Epidermal melanocyte (primary cell): ENCODE data around the gene CXorf66.
"Not testable (repeated sequence)": the region's sequence is repeated elsewhere in the genome, so short reads cannot be mapped to it uniquely, and the experiment has no call there.

Experiments
- DNase-seq: peaks from one replicate; pipeline ENCODE4 v3.0.0; 2011; ENCODE audit warnings: low spot score; ENCODE audit not compliant: insufficient read length

The CXorf66 gene

DNA sequence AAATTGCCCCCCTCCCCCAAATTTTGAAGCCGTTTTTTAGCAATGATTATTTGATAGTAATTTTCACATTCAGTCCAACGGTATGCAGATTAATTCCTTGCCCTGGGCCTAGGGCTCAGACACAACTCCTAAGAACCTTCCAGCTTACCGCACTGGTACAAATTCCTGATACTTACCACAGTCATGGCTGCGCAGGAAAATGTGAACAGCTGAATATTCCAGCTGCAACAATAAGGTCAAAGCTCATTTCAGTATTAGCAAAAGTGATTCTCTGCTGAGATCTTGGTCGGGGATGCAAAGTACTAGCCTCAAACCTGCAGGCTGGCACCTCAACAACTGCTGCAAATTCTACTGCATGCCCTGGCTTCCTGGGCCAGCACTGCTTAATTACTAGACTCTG lies 35.4 kb downstream of the CXorf66 start:
- no peak for DNase-seq

GRCh38 chrX:139924696-139925095 lies 40.6 kb downstream of the CXorf66 start:
- DNase-seq: no peak

DNA sequence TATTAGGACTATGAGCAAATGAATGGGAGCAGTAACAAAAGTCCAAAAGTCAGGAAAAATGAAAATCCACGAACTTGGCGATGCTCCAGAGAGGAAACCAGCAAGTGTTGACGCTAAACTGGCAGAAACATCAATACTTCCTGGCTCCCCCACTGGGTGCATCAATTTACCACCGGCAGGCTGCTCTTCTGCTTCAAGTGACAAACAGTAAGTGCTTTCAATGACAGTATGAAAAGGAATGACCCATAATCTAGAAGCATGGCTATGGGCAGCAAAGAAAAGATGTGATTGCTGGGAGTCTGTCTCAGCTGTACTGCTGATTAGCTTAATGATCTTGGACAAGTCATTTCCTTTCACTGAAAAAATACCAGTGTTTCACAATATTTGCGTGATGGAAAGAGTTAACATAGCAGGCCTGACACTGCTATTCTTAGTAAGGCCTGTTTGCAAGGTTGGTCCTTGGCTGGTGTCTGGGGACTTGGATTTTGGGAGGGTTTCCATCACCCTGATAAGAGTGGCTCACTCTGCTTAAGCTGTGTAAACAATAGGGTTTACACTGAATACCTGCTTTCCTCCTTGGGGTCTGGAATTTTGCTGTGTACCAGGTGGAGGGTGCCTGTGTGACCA lies 41.1 kb downstream of the CXorf66 start:
- no peak for DNase-seq

DNA sequence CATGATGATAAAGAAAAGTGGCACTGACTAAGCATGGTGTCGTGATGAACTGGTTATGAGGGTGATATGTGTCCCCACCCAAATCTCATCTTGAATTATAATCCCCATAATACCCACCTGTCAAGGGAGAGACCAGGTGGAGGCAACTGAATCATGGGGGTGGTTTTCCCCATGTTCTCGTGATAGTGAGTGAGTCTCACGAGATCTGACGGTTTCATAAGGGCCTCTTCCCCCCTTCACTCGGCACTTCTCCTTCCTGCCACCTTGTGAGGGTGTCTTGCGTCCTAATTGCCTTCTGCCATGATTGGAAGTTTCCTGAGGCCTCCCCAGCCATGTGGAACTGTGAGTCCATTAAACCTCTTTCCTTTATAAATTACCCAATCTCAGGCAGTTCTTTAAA lies 44.2 kb downstream of the CXorf66 start:
- not testable (repeated sequence) for DNase-seq

- DNase-seq: no peak
Observed at GRCh38 chrX:139920316-139920715, 45.0 kb downstream of the CXorf66 start.

- no peak for DNase-seq
Observed at GRCh38 chrX:139914421-139914820, 50.9 kb downstream of the CXorf66 start.

GRCh38 chrX:139909712-139910111 lies 55.6 kb downstream of the CXorf66 start:
- no peak for DNase-seq

DNA sequence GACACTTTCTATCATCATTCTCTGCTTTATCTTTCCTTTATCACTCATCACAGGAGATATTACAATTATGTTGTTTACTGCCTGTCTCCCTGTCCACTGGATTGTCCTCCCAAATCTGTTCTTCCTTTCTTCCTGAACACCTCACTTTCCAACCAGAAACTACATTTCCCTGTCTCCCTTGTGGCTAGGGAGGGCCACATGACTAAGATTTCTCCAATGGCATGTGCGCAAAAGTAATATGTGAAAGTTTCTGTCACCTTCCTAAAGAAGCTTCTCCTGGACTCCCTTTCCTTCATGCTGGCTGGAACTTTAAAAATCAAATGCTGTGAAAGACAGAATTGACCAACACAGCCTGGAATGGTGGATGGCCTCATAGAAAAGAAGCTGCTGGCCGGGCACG lies 58.2 kb downstream of the CXorf66 start:
- no peak for DNase-seq

- no peak for DNase-seq
Observed at GRCh38 chrX:139905743-139906142, 59.6 kb downstream of the CXorf66 start.
